ENCODE results near the gene ST6GALNAC6. TPM values are rescaled to one million over a fixed set of nuclear protein-coding genes. Genes with fewer than 3 reads are reported as not detected.

ST6GALNAC6 gene
- total and polyA plus RNA-seq, 12 donors = 32.8 to 52.0 (median 42.5) TPM

GRCh38 chr9:127862075-127863011 is 37.1 kb downstream of the ST6GALNAC6 start:
- H3K4me3 ChIP-seq = peak overlapping the region in 3 of 10 donors; percentile 5 to 15 (median 8)
- intact Hi-C loops (cut with DNase I) = loop anchor here in 2 of 10 donors (5.0 kb wide), 1 partner anchor 35 kb away; no protein-coding TSS in a partner anchor

GRCh38 chr9:127860779-127861178 is 38.6 kb downstream of the ST6GALNAC6 start:
- DNase-seq (no peak), ATAC-seq (no peak)
- WGBS, 2 donors = 90 to 91% methylated on average over 11 of the region's 11 CpGs
- intact Hi-C loops (cut with DNase I) = loop anchor here in 2 of 10 donors (5.0 kb wide), 1 partner anchor 33 kb away; no protein-coding TSS in a partner anchor
- H3K9me3 ChIP-seq = no peaks in the 10 kb centered on the region
- H3K27ac ChIP-seq = peak overlapping the region; percentile 80 to 99 (median 92)
- no peaks in the 10 kb centered on the region for H3K27me3 ChIP-seq
- H3K4me3 ChIP-seq = no peak overlapping the region
- peaks cover 46 to 88% (median 79%) of the 10 kb centered on the region in 9 donors for H3K4me1 ChIP-seq
- no peak for TF ChIP-seq CTCF (IDR thresholded peaks at IDR 0.05)
- H3K36me3 ChIP-seq = no peaks in the 10 kb centered on the region

More at GRCh38 chr9:127862075-127863011, 37.1 kb downstream of the ST6GALNAC6 start:
- Histone ChIP-seq H3K9me3 (no peaks in the 10 kb centered on the region), H3K27ac (peak overlapping the region; percentile 80 to 99 (median 92)), H3K4me1 (peaks cover 41 to 81% (median 71%) of the 10 kb centered on the region in 9 donors), H3K27me3 (no peaks in the 10 kb centered on the region), H3K36me3 (peaks cover 0 to 6% (median 0%) of the 10 kb centered on the region in 9 donors)
- DNase-seq (peak; percentile 89 to 93), ATAC-seq (peak; percentile 74 to 88 (median 84))
- whole genome bisulfite sequencing, 2 donors = 15 to 16% methylated on average over 29 of the region's 29 CpGs
- no peak for TF ChIP-seq CTCF (IDR thresholded peaks at IDR 0.05)

GRCh38 chr9:127860260-127860659 is 39.1 kb downstream of the ST6GALNAC6 start:
- DNase-seq (peak; percentile 65 to 79), ATAC-seq (peak; percentile 34 to 61 (median 50))
- intact Hi-C loops (cut with DNase I) = loop anchor here in 2 of 10 donors (5.0 kb wide), 1 partner anchor 33 kb away; no protein-coding TSS in a partner anchor
- H3K36me3 ChIP-seq = no peaks in the 10 kb centered on the region
- peaks cover 48 to 91% (median 82%) of the 10 kb centered on the region in 9 donors for H3K4me1 ChIP-seq
- no peaks in the 10 kb centered on the region for H3K9me3 ChIP-seq
- H3K27me3 ChIP-seq = no peaks in the 10 kb centered on the region
- 12 to 13% methylated on average over 8 of the region's 8 CpGs for WGBS, 2 donors
- no peak overlapping the region for H3K4me3 ChIP-seq
- peak overlapping the region; percentile 80 to 99 (median 92) for H3K27ac ChIP-seq
- TF ChIP-seq CTCF (IDR thresholded peaks at IDR 0.05) = peak in 2 of 9 donors; percentile 13 to 17

GRCh38 chr9:127858041-127858512 is 41.3 kb downstream of the ST6GALNAC6 start:
- H3K27me3 ChIP-seq = no peaks in the 10 kb centered on the region
- peak overlapping the region; percentile 80 to 99 (median 94) for H3K27ac ChIP-seq
- H3K36me3 ChIP-seq = peaks cover 0 to 4% (median 0%) of the 10 kb centered on the region in 9 donors
- 5 to 11% methylated on average over 12 of the region's 12 CpGs for WGBS, 2 donors
- peak overlapping the region in 5 of 10 donors; percentile 0 to 32 (median 10) for H3K4me3 ChIP-seq
- no peak for TF ChIP-seq CTCF (IDR thresholded peaks at IDR 0.05)
- ATAC-seq (peak in 7 of 8 donors; percentile 12 to 25 (median 18)), DNase-seq (peak; percentile 75 to 87)
- H3K9me3 ChIP-seq = no peaks in the 10 kb centered on the region
- H3K4me1 ChIP-seq = peaks cover 50 to 93% (median 83%) of the 10 kb centered on the region in 9 donors
- intact Hi-C loops (cut with DNase I) = loop anchor here in 2 of 10 donors (2.0 to 5.0 kb wide), 2 partner anchors 13 to 96 kb away; no protein-coding TSS in a partner anchor
